MCF 10A (cell line): ENCODE data around the gene FCGR2B. TPM values are rescaled to one million over a fixed set of nuclear protein-coding genes. Genes with fewer than 3 reads are reported as not detected.
"Not testable (repeated sequence)": the region's sequence is repeated elsewhere in the genome, so short reads cannot be mapped to it uniquely, and the experiment has no call there.

Experiments
- BruUV-seq: library from RNA; stranded (reverse); fragments of 400-500 nt; replicated peaks from 2 replicates; lab custom pipeline; 2021; lab: Mats Ljungman, UMichigan
- CTCF ChIA-PET: fragments of 300-600 bp; sonication (Branson Sonifier 250); formaldehyde crosslinking; extraction: SDS; loops from one replicate; lab custom pipeline; 2021; ENCODE audit warnings: antibody characterized with exemption, inconsistent platforms; lab: Yijun Ruan, JAX
- POLR2A ChIA-PET: fragments of 300-600, 350-650 bp; sonication (Branson Sonifier 250); formaldehyde crosslinking; extraction: SDS; loops from one replicate; lab custom pipeline; 2020; ENCODE audit warnings: antibody characterized with exemption, inconsistent platforms; lab: Yijun Ruan, JAX
- DNase-seq: peaks from one replicate; pipeline ENCODE4 v3.0.0-alpha.2; 2018; ENCODE audit not compliant: unreplicated experiment
- H3K27ac Mint-ChIP-seq: one replicate; pipeline ENCODE4 v1.8.0; 2022; ENCODE audit warnings: mild to moderate bottlenecking, low read depth, mixed read lengths; ENCODE audit not compliant: unreplicated experiment
- H3K27me3 Mint-ChIP-seq: one replicate; pipeline ENCODE4 v1.8.0; 2022; ENCODE audit warnings: mixed read lengths; ENCODE audit not compliant: insufficient read depth, unreplicated experiment
- H3K36me3 Mint-ChIP-seq: one replicate; pipeline ENCODE4 v1.8.0; 2022; ENCODE audit warnings: mild to moderate bottlenecking, moderate library complexity, mixed read lengths; ENCODE audit not compliant: insufficient read depth, unreplicated experiment
- H3K4me1 Mint-ChIP-seq: one replicate; pipeline ENCODE4 v1.8.0; 2022; ENCODE audit warnings: mixed read lengths; ENCODE audit not compliant: insufficient read depth, unreplicated experiment
- H3K4me3 Mint-ChIP-seq: one replicate; pipeline ENCODE4 v1.8.0; 2022; ENCODE audit warnings: mild to moderate bottlenecking, moderate library complexity, mixed read lengths; ENCODE audit not compliant: unreplicated experiment
- H3K9me3 Mint-ChIP-seq: one replicate; pipeline ENCODE4 v1.8.0; 2022; ENCODE audit warnings: mixed read lengths; ENCODE audit not compliant: unreplicated experiment
- CTCF ChIP-seq: fragments of 200-600 bp; IDR thresholded peaks from one replicate; pipeline ENCODE4 v1.8.0; 2022; ENCODE audit warnings: antibody characterized with exemption, mild to moderate bottlenecking; ENCODE audit not compliant: unreplicated experiment
- intact Hi-C: fragments of 100-400 bp; cut with micrococcal nuclease; formaldehyde crosslinking; loops from 2 replicates; pipeline ENCODE4 v1.14.1; 2022
- total RNA-seq: library from RNA; stranded (reverse); gene quantifications from 2 replicates; pipeline ENCODE4 v1.2.3, GENCODE V29; 2022

FCGR2B gene
- total RNA-seq, 1 experiment from 2014 or later, result not detected

- H3K4me1 Mint-ChIP-seq, intact Hi-C loops, H3K9me3 Mint-ChIP-seq, H3K27ac Mint-ChIP-seq, BruUV-seq, DNase-seq, POLR2A ChIA-PET, H3K4me3 Mint-ChIP-seq, H3K27me3 Mint-ChIP-seq, H3K36me3 Mint-ChIP-seq, CTCF ChIA-PET: not testable (repeated sequence)
Measured at GRCh38 chr1:161626445-161627146, 36.3 kb upstream of the FCGR2B start.

- BruUV-seq, H3K27ac Mint-ChIP-seq, DNase-seq, H3K36me3 Mint-ChIP-seq, H3K4me3 Mint-ChIP-seq, H3K4me1 Mint-ChIP-seq, H3K9me3 Mint-ChIP-seq, POLR2A ChIA-PET, H3K27me3 Mint-ChIP-seq, intact Hi-C loops, CTCF ChIA-PET: not testable (repeated sequence)
Measured at GRCh38 chr1:161630128-161630742, 32.7 kb upstream of the FCGR2B start.

- Mint-ChIP-seq H3K36me3 (no peaks in the 10 kb centered on the region), H3K4me3 (no peak within 1 kb of the TSS), H3K27ac (no peak within 1 kb of the TSS), H3K9me3 (no peaks in the 10 kb centered on the region), H3K27me3 (no peaks in the 10 kb centered on the region), H3K4me1 (no peaks in the 10 kb centered on the region)
- intact Hi-C loops, result no loop called here
- POLR2A ChIA-PET, result no interaction called here
- no TSS peak for BruUV-seq
- CTCF ChIA-PET, result no interaction called here
- no peak for DNase-seq
- no peak for TF ChIP-seq CTCF
Measured at GRCh38 chr1:161631076-161631475, 31.9 kb upstream of the FCGR2B start, which contains the start of gene FCGR3B. TSS of gene FCGR3B (minus strand) at chr1:161631176. CDS start at chr1:161631094, 82 bp downstream.

GRCh38 chr1:161634993-161635392 is 27.9 kb upstream of the FCGR2B start:
- BruUV-seq, POLR2A ChIA-PET, intact Hi-C loops, CTCF ChIA-PET, H3K9me3 Mint-ChIP-seq, H3K27me3 Mint-ChIP-seq, H3K36me3 Mint-ChIP-seq, H3K27ac Mint-ChIP-seq, DNase-seq, H3K4me3 Mint-ChIP-seq, H3K4me1 Mint-ChIP-seq: not testable (repeated sequence)

- CTCF ChIA-PET, result interaction anchor here (1.9 kb wide), 1 partner anchor 103 kb away, joined by 7 read pairs; no protein-coding TSS in a partner anchor
- H3K4me3 Mint-ChIP-seq, H3K4me1 Mint-ChIP-seq, H3K27me3 Mint-ChIP-seq, POLR2A ChIA-PET, BruUV-seq, H3K36me3 Mint-ChIP-seq, H3K27ac Mint-ChIP-seq, H3K9me3 Mint-ChIP-seq, intact Hi-C loops, DNase-seq: not testable (repeated sequence)
Measured at GRCh38 chr1:161636189-161636782, 26.7 kb upstream of the FCGR2B start.

GRCh38 chr1:161636976-161637375 is 26.0 kb upstream of the FCGR2B start:
- H3K4me1 Mint-ChIP-seq, intact Hi-C loops, H3K36me3 Mint-ChIP-seq, H3K27me3 Mint-ChIP-seq, POLR2A ChIA-PET, DNase-seq, H3K4me3 Mint-ChIP-seq, BruUV-seq, H3K27ac Mint-ChIP-seq, H3K9me3 Mint-ChIP-seq: not testable (repeated sequence)
- CTCF ChIA-PET, result interaction anchor here (1.9 kb wide), 1 partner anchor 102 kb away, joined by 7 read pairs; no protein-coding TSS in a partner anchor

GRCh38 chr1:161638251-161638993 is 24.5 kb upstream of the FCGR2B start:
- H3K27ac Mint-ChIP-seq, H3K4me3 Mint-ChIP-seq, BruUV-seq, intact Hi-C loops, H3K36me3 Mint-ChIP-seq, DNase-seq, H3K4me1 Mint-ChIP-seq, POLR2A ChIA-PET, H3K9me3 Mint-ChIP-seq, H3K27me3 Mint-ChIP-seq: not testable (repeated sequence)
- CTCF ChIA-PET, result interaction anchor here (1.9 kb wide), 1 partner anchor 101 kb away, joined by 7 read pairs; no protein-coding TSS in a partner anchor

GRCh38 chr1:161639203-161639602 is 23.7 kb upstream of the FCGR2B start:
- H3K36me3 Mint-ChIP-seq, H3K4me1 Mint-ChIP-seq, intact Hi-C loops, POLR2A ChIA-PET, H3K27ac Mint-ChIP-seq, DNase-seq, H3K4me3 Mint-ChIP-seq, H3K27me3 Mint-ChIP-seq, BruUV-seq, H3K9me3 Mint-ChIP-seq: not testable (repeated sequence)
- CTCF ChIA-PET, result interaction anchor here (0.6 kb wide), 1 partner anchor 17 kb away, joined by 3 read pairs; no protein-coding TSS in a partner anchor
